Suprapubic skin (tissue), 4 donors: ENCODE results near the gene ATP5ME. TPM values are rescaled to one million over a fixed set of nuclear protein-coding genes. Genes with fewer than 3 reads are reported as not detected.
"Not testable (repeated sequence)": the region's sequence is repeated elsewhere in the genome, so short reads cannot be mapped to it uniquely, and the experiment has no call there.

Source experiments
- DNase-seq, 2 donors: peaks; one replicate each; pipeline ENCODE4 v3.0.0-alpha.2; 2019; ENCODE audit warnings: low spot score in 2 of 2
- H3K27ac ChIP-seq: fragments of 200-600 bp; sonication (generic); one replicate; pipeline ENCODE4 v1.5.1; 2019
- H3K27me3 ChIP-seq: fragments of 200-600 bp; sonication (generic); one replicate; pipeline ENCODE4 v1.5.1; 2019
- H3K36me3 ChIP-seq: fragments of 200-600 bp; sonication (generic); one replicate; pipeline ENCODE4 v1.5.1; 2019
- H3K4me1 ChIP-seq: fragments of 200-600 bp; sonication (generic); one replicate; pipeline ENCODE4 v1.5.1; 2019
- H3K4me3 ChIP-seq: fragments of 200-600 bp; sonication (generic); one replicate; pipeline ENCODE4 v1.5.1; 2019; ENCODE audit warnings: mild to moderate bottlenecking
- H3K9me3 ChIP-seq: fragments of 200-600 bp; sonication (generic); one replicate; pipeline ENCODE4 v1.5.1; 2019
- CTCF ChIP-seq, 2 donors: fragments of 200-600 bp in 1 of 2; fragments of 450-650 bp in 1 of 2; sonication (generic) in 1 of 2; IDR thresholded peaks; one replicate each; pipeline ENCODE4 v1.5.1; 2016 to 2019; ENCODE audit warnings: antibody characterized with exemption in 2 of 2, mild to moderate bottlenecking in 1 of 2, moderate library complexity in 1 of 2
- EP300 ChIP-seq: sonication (generic); formaldehyde crosslinking; IDR thresholded peaks from one replicate; pipeline ENCODE4 v1.6.1; 2017; ENCODE audit warnings: antibody characterized with exemption
- POLR2A ChIP-seq, 2 donors: fragments of 450-650 bp; IDR thresholded peaks; one replicate each; pipeline ENCODE4 v1.6.1; 2017; ENCODE audit warnings: antibody characterized with exemption in 2 of 2, mild to moderate bottlenecking in 2 of 2, moderate library complexity in 2 of 2
- POLR2AphosphoS5 ChIP-seq, 3 donors: sonication (generic); formaldehyde crosslinking; IDR thresholded peaks; one replicate each; pipeline ENCODE4 v1.6.1; 2017; ENCODE audit warnings: antibody characterized with exemption in 3 of 3
- WGBS: methylation state at CpG from one replicate; pipeline ENCODE4 v1.1.5; 2018; 5-methylcytosine and 5-hydroxymethylcytosine counted together
- total RNA-seq, 4 donors: library from RNA; depleted of rRNA; stranded (reverse); fragments of >200 nt; gene quantifications; one replicate each; pipeline ENCODE4 v1.1.0, GENCODE V29; 2016

ATP5ME gene
- total RNA-seq, 4 donors from 2014 or later: 60.2 to 167 (median 102) TPM

- no peak for DNase-seq
- H3K27ac ChIP-seq: peak overlapping the region; percentile 87
- 66% methylated on average over 15 of the region's 26 CpGs for WGBS
- H3K4me1 ChIP-seq: peaks cover 59% of the 10 kb centered on the region
- peak overlapping the region; percentile 87 for H3K4me3 ChIP-seq
- no peaks in the 10 kb centered on the region for H3K27me3 ChIP-seq
- TF ChIP-seq EP300 (no peak), POLR2A (IDR thresholded peaks at IDR 0.05) (no peak), POLR2AphosphoS5 (IDR thresholded peaks at IDR 0.05) (no peak), CTCF (IDR thresholded peaks at IDR 0.05) (no peak)
- H3K9me3 ChIP-seq: no peaks in the 10 kb centered on the region
- H3K36me3 ChIP-seq: peaks cover 22% of the 10 kb centered on the region
Observed at GRCh38 chr4:675036-675882, 1.2 kb upstream of the ATP5ME start.

- WGBS: 21% methylated on average over 23 of the region's 55 CpGs
- Histone ChIP-seq H3K9me3 (no peaks in the 10 kb centered on the region), H3K27ac (peak overlapping the region; percentile 87), H3K36me3 (peaks cover 22% of the 10 kb centered on the region), H3K4me1 (peaks cover 50% of the 10 kb centered on the region), H3K4me3 (peak overlapping the region; percentile 87), H3K27me3 (no peaks in the 10 kb centered on the region)
- TF ChIP-seq POLR2A (IDR thresholded peaks at IDR 0.05) (no peak), POLR2AphosphoS5 (IDR thresholded peaks at IDR 0.05) (no peak), CTCF (IDR thresholded peaks at IDR 0.05) (no peak), EP300 (no peak)
- DNase-seq: no peak
Observed at GRCh38 chr4:673349-674091, 556 bp downstream of the ATP5ME start.

- no peaks in the 10 kb centered on the region for H3K27me3 ChIP-seq
- H3K36me3 ChIP-seq: peaks cover 22% of the 10 kb centered on the region
- H3K9me3 ChIP-seq: no peaks in the 10 kb centered on the region
- no CpG with 5 or more reads among the region's 3 CpGs for WGBS
- peaks cover 32% of the 10 kb centered on the region for H3K4me1 ChIP-seq
- no peak for DNase-seq
- H3K27ac ChIP-seq: no peak overlapping the region
- no peak overlapping the region for H3K4me3 ChIP-seq
- TF ChIP-seq POLR2A (IDR thresholded peaks at IDR 0.05): no peak
- TF ChIP-seq EP300: no peak
- no peak for TF ChIP-seq CTCF (IDR thresholded peaks at IDR 0.05)
- no peak for TF ChIP-seq POLR2AphosphoS5 (IDR thresholded peaks at IDR 0.05)
Observed at GRCh38 chr4:671769-672168, 2.3 kb downstream of the ATP5ME start.

- peaks cover 14% of the 10 kb centered on the region for H3K4me1 ChIP-seq
- H3K27ac ChIP-seq, H3K9me3 ChIP-seq, H3K27me3 ChIP-seq, DNase-seq, H3K4me3 ChIP-seq: not testable (repeated sequence)
- 91% methylated on average over 11 of the region's 11 CpGs for WGBS
- H3K36me3 ChIP-seq: peaks cover 22% of the 10 kb centered on the region
Observed at GRCh38 chr4:669806-670559, 4.1 kb downstream of the ATP5ME start.

GRCh38 chr4:668219-668618 is 5.9 kb downstream of the ATP5ME start:
- not testable (repeated sequence) for H3K9me3 ChIP-seq, DNase-seq, H3K27ac ChIP-seq, H3K4me3 ChIP-seq
- 91% methylated on average over 6 of the region's 6 CpGs for WGBS
- H3K4me1 ChIP-seq: peaks cover 15% of the 10 kb centered on the region
- H3K36me3 ChIP-seq: peaks cover 22% of the 10 kb centered on the region
- peaks cover 15% of the 10 kb centered on the region for H3K27me3 ChIP-seq

GRCh38 chr4:667545-667925 is 6.5 kb downstream of the ATP5ME start:
- no peak for DNase-seq
- WGBS: 68% methylated on average over 10 of the region's 10 CpGs
- Histone ChIP-seq H3K9me3 (no peaks in the 10 kb centered on the region), H3K27ac (no peak overlapping the region), H3K36me3 (peaks cover 20% of the 10 kb centered on the region), H3K4me3 (no peak overlapping the region), H3K4me1 (peaks cover 11% of the 10 kb centered on the region), H3K27me3 (peaks cover 20% of the 10 kb centered on the region)
- TF ChIP-seq POLR2AphosphoS5 (IDR thresholded peaks at IDR 0.05): no peak
- TF ChIP-seq POLR2A (IDR thresholded peaks at IDR 0.05): no peak
- TF ChIP-seq CTCF (IDR thresholded peaks at IDR 0.05): no peak
- TF ChIP-seq EP300: no peak
